Nephron progenitor cell (in vitro differentiated cells): Measurements from ENCODE around the gene TEX2.
"Not testable (repeated sequence)": the region's sequence is repeated elsewhere in the genome, so short reads cannot be mapped to it uniquely, and the experiment has no call there.

Source experiments
- DNase-seq: peaks from one replicate; pipeline ENCODE4 v3.0.0; 2021
- H3K27ac Mint-ChIP-seq: 2 replicates; pipeline ENCODE4 v1.8.0; 2021; ENCODE audit warnings: mild to moderate bottlenecking, moderate library complexity, mixed read lengths
- H3K27me3 Mint-ChIP-seq: 2 replicates; pipeline ENCODE4 v1.8.0; 2021; ENCODE audit warnings: mild to moderate bottlenecking, low read depth, mixed read lengths; ENCODE audit not compliant: poor library complexity
- H3K36me3 Mint-ChIP-seq: 2 replicates; pipeline ENCODE4 v1.8.0; 2021; ENCODE audit warnings: low read depth, mixed read lengths
- H3K4me1 Mint-ChIP-seq: 2 replicates; pipeline ENCODE4 v1.8.0; 2021; ENCODE audit warnings: mixed read lengths
- H3K4me3 Mint-ChIP-seq: 2 replicates; pipeline ENCODE4 v1.8.0; 2021; ENCODE audit warnings: mild to moderate bottlenecking, moderate library complexity, mixed read lengths
- H3K9me3 Mint-ChIP-seq: 2 replicates; pipeline ENCODE4 v1.8.0; 2021; ENCODE audit warnings: mild to moderate bottlenecking, moderate library complexity, mixed read lengths
- CTCF ChIP-seq: fragments of 200-600 bp; sonication (generic); IDR thresholded peaks from 2 replicates; pipeline ENCODE4 v1.5.0; 2021; ENCODE audit warnings: antibody characterized with exemption

TEX2 gene

GRCh38 chr17:64212122-64212521 lies 50.9 kb downstream of the TEX2 start:
- H3K9me3 Mint-ChIP-seq: no peaks in the 10 kb centered on the region
- peaks cover 23% of the 10 kb centered on the region for H3K36me3 Mint-ChIP-seq
- no peak overlapping the region for H3K4me3 Mint-ChIP-seq
- DNase-seq: no peak
- TF ChIP-seq CTCF: no peak
- peak overlapping the region; percentile 73 for H3K27ac Mint-ChIP-seq
- H3K27me3 Mint-ChIP-seq: no peaks in the 10 kb centered on the region
- peaks cover 27% of the 10 kb centered on the region for H3K4me1 Mint-ChIP-seq

GRCh38 chr17:64209983-64210382 lies 53.1 kb downstream of the TEX2 start:
- H3K27ac Mint-ChIP-seq: no peak overlapping the region
- no peak for DNase-seq
- H3K27me3 Mint-ChIP-seq: no peaks in the 10 kb centered on the region
- peaks cover 6% of the 10 kb centered on the region for H3K4me1 Mint-ChIP-seq
- no peak overlapping the region for H3K4me3 Mint-ChIP-seq
- no peaks in the 10 kb centered on the region for H3K9me3 Mint-ChIP-seq
- H3K36me3 Mint-ChIP-seq: peaks cover 23% of the 10 kb centered on the region
- TF ChIP-seq CTCF: no peak

GRCh38 chr17:64209356-64209941 lies 53.6 kb downstream of the TEX2 start:
- H3K27ac Mint-ChIP-seq: no peak overlapping the region
- no peak overlapping the region for H3K4me3 Mint-ChIP-seq
- peaks cover 5% of the 10 kb centered on the region for H3K4me1 Mint-ChIP-seq
- no peaks in the 10 kb centered on the region for H3K9me3 Mint-ChIP-seq
- no peaks in the 10 kb centered on the region for H3K27me3 Mint-ChIP-seq
- H3K36me3 Mint-ChIP-seq: peaks cover 23% of the 10 kb centered on the region
- TF ChIP-seq CTCF: no peak
- no peak for DNase-seq

DNA sequence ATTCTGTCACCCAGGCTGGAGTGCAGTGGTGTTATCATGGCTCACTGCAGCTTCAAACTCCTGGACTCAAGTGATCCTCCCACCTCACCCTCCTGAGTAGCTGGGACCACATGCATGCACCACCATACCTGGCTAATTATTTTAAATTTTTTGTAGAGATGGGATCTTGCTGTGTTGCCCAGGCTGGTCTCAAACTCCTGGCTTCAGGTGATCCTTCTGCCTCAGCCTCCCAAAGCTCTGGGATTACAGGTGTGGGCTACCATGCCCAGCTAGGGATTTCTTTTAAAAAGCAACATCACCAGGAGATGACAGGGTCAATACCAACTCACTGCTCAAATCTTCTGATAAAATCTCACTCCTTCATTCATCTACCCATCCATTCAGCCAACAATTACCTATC lies 54.4 kb downstream of the TEX2 start:
- not testable (repeated sequence) for H3K9me3 Mint-ChIP-seq, H3K4me1 Mint-ChIP-seq, H3K27me3 Mint-ChIP-seq, H3K27ac Mint-ChIP-seq, H3K4me3 Mint-ChIP-seq, DNase-seq
- peaks cover 19% of the 10 kb centered on the region for H3K36me3 Mint-ChIP-seq

DNA sequence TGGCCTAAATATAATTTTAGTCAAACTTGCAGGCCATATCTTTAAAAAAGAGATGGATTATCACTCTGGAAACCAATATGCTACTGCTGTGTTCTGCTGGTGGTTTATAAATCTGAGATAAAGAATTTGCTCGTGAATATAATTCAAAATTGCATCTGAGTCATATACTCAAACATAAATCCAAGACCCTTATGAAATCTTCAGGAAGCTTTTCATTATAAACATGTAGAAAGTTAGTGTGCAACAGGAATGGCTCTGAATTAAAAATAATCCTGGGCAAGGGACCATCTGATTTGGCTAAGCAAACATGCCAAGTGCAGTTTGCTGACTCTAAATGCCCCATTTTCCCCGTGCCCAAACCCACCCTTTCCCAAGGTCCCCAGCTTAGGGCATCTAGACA lies 57.3 kb downstream of the TEX2 start:
- Mint-ChIP-seq H3K36me3 (no peaks in the 10 kb centered on the region), H3K4me1 (peaks cover 18% of the 10 kb centered on the region), H3K9me3 (no peaks in the 10 kb centered on the region), H3K27ac (no peak overlapping the region), H3K27me3 (no peaks in the 10 kb centered on the region), H3K4me3 (no peak overlapping the region)
- TF ChIP-seq CTCF: no peak
- DNase-seq: no peak

- Mint-ChIP-seq H3K9me3 (no peaks in the 10 kb centered on the region), H3K36me3 (no peaks in the 10 kb centered on the region), H3K4me3 (no peak overlapping the region), H3K27me3 (no peaks in the 10 kb centered on the region), H3K4me1 (peaks cover 27% of the 10 kb centered on the region), H3K27ac (no peak overlapping the region)
- no peak for TF ChIP-seq CTCF
- no peak for DNase-seq
These were observed 59.4 kb downstream of the TEX2 start for GRCh38 chr17:64203630-64204029.
